ENCODE measurements around the gene RPUSD1.

The RPUSD1 gene

GRCh38 chr16:818132-818531, 30.0 kb upstream of the RPUSD1 start:
- H3K27ac ChIP-seq (ENCODE audit: low read depth, low read length) = no peak overlapping the region
- peaks cover 5% of the 10 kb centered on the region for H3K4me1 ChIP-seq (ENCODE audit: control insufficient read depth, insufficient read depth, low read length)
- no peaks in the 10 kb centered on the region for H3K36me3 ChIP-seq (ENCODE audit: control insufficient read depth, insufficient read depth, low read length)
- no peak overlapping the region for H3K4me3 ChIP-seq (ENCODE audit: low read depth, low read length)
- H3K9me3 ChIP-seq (ENCODE audit: control insufficient read depth, insufficient read depth, low read depth, low read length) = peaks cover 3% of the 10 kb centered on the region; the same call in 1 of the 2 replicates
- peaks cover 3% of the 10 kb centered on the region; the same call in 1 of the 2 replicates for H3K27me3 ChIP-seq (ENCODE audit: control insufficient read depth, insufficient read depth, low read length)
- no peak overlapping the region for H3K9ac ChIP-seq (ENCODE audit: low read length)

DNA sequence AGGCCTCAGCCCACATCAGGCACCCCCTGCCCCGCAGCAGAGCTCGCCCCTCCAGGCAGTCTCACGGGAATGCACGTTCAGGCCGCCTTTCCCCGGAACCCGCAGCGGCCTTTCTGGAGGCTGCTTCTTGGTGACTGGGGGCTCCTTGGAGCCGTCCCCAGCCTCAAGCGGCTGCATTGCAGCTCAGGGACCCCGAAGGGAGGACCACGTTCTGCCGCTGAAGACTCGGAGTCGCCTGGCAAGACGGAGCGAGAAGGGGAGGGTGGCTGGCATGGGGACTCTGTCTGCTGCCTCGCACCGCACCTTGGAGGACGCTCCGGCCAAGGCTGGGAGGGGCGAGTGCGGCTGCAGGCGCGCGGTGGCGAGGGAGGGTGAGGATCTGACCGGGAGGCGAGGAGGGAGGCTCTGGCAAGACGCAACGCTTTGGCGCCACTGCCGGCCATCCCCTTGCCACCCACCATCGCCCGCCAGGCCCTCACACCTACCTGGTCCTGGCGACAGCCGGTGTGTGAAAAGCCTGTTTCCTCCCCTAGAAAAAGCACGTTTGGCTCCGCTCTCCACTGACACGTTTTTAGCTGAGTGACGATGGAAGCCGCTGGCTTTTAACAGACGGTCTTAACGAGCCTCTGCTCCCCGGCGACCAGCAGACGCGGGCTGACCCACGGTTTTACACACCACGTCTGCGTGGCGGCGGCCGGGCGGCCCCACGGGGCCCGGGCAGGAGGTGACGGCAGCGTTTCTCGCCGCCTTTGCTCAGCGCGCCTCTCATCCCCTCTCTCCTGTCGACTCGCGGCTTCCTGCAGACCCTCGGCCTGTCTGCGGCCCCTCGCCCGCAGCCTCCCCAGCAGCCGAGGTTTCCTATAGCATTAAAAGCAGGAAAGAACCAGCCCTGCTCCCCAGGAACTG, 29.1 kb upstream of the RPUSD1 start:
- peaks cover 7% of the 10 kb centered on the region; the same call in 1 of the 2 replicates for H3K27me3 ChIP-seq (ENCODE audit: control insufficient read depth, insufficient read depth, low read length)
- peaks cover 5% of the 10 kb centered on the region for H3K4me1 ChIP-seq (ENCODE audit: control insufficient read depth, insufficient read depth, low read length)
- H3K36me3 ChIP-seq (ENCODE audit: control insufficient read depth, insufficient read depth, low read length) = no peaks in the 10 kb centered on the region
- H3K27ac ChIP-seq (ENCODE audit: low read depth, low read length) = no peak overlapping the region
- H3K9ac ChIP-seq (ENCODE audit: low read length) = no peak overlapping the region
- H3K9me3 ChIP-seq (ENCODE audit: control insufficient read depth, insufficient read depth, low read depth, low read length) = peaks cover 3% of the 10 kb centered on the region; the same call in 1 of the 2 replicates
- H3K4me3 ChIP-seq (ENCODE audit: low read depth, low read length) = no peak overlapping the region

DNA sequence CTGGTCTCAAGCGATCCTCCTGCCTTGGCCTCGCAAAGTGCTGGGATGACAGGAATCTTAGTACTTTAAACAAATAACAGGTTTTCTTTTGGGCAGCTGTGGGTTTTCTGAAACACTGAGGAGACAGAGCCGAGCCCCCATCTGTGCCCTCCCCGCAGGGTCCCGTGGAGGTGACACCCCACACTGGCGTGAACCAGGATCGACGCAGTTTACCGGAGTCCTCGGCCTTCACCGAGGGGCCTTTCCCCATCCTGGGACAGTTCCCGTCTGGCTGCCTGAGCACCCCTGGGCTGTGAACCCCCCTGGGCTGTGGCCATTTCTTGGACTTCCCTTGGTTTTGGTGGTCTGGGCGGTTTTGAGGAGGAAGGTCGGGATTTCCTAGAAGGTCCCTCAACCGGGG, 27.7 kb upstream of the RPUSD1 start:
- H3K4me1 ChIP-seq (ENCODE audit: control insufficient read depth, insufficient read depth, low read length) = peaks cover 5% of the 10 kb centered on the region
- no peak overlapping the region for H3K27ac ChIP-seq (ENCODE audit: low read depth, low read length)
- no peak overlapping the region for H3K4me3 ChIP-seq (ENCODE audit: low read depth, low read length)
- H3K36me3 ChIP-seq (ENCODE audit: control insufficient read depth, insufficient read depth, low read length) = no peaks in the 10 kb centered on the region
- H3K9ac ChIP-seq (ENCODE audit: low read length) = no peak overlapping the region
- H3K9me3 ChIP-seq (ENCODE audit: control insufficient read depth, insufficient read depth, low read depth, low read length) = peaks cover 3% of the 10 kb centered on the region; the same call in 1 of the 2 replicates
- H3K27me3 ChIP-seq (ENCODE audit: control insufficient read depth, insufficient read depth, low read length) = peaks cover 7% of the 10 kb centered on the region; the same call in 1 of the 2 replicates

- H3K4me3 ChIP-seq (ENCODE audit: low read depth, low read length) = no peak overlapping the region
- no peaks in the 10 kb centered on the region for H3K36me3 ChIP-seq (ENCODE audit: control insufficient read depth, insufficient read depth, low read length)
- no peak overlapping the region for H3K9ac ChIP-seq (ENCODE audit: low read length)
- H3K27ac ChIP-seq (ENCODE audit: low read depth, low read length) = no peak overlapping the region
- H3K27me3 ChIP-seq (ENCODE audit: control insufficient read depth, insufficient read depth, low read length) = peaks cover 7% of the 10 kb centered on the region; the same call in 1 of the 2 replicates
- peaks cover 3% of the 10 kb centered on the region; the same call in 1 of the 2 replicates for H3K9me3 ChIP-seq (ENCODE audit: control insufficient read depth, insufficient read depth, low read depth, low read length)
- peaks cover 5% of the 10 kb centered on the region for H3K4me1 ChIP-seq (ENCODE audit: control insufficient read depth, insufficient read depth, low read length)
These were observed 26.8 kb upstream of the RPUSD1 start for GRCh38 chr16:814974-815373.

- H3K27me3 ChIP-seq (ENCODE audit: control insufficient read depth, insufficient read depth, low read length) = peaks cover 7% of the 10 kb centered on the region; the same call in 1 of the 2 replicates
- H3K4me1 ChIP-seq (ENCODE audit: control insufficient read depth, insufficient read depth, low read length) = peaks cover 5% of the 10 kb centered on the region
- H3K36me3 ChIP-seq (ENCODE audit: control insufficient read depth, insufficient read depth, low read length) = no peaks in the 10 kb centered on the region
- H3K27ac ChIP-seq (ENCODE audit: low read depth, low read length) = no peak overlapping the region
- H3K9me3 ChIP-seq (ENCODE audit: control insufficient read depth, insufficient read depth, low read depth, low read length) = peaks cover 3% of the 10 kb centered on the region; the same call in 1 of the 2 replicates
- peak overlapping the region; percentile 49 for H3K4me3 ChIP-seq (ENCODE audit: low read depth, low read length)
- H3K9ac ChIP-seq (ENCODE audit: low read length) = no peak overlapping the region
These were observed 25.8 kb upstream of the RPUSD1 start for GRCh38 chr16:813916-814412.

- Histone ChIP-seq H3K9me3 (ENCODE audit: control insufficient read depth, insufficient read depth, low read depth, low read length) (no peaks in the 10 kb centered on the region), H3K36me3 (ENCODE audit: control insufficient read depth, insufficient read depth, low read length) (no peaks in the 10 kb centered on the region), H3K4me1 (ENCODE audit: control insufficient read depth, insufficient read depth, low read length) (peaks cover 10% of the 10 kb centered on the region), H3K27ac (ENCODE audit: low read depth, low read length) (no peak overlapping the region), H3K9ac (ENCODE audit: low read length) (no peak overlapping the region), H3K27me3 (ENCODE audit: control insufficient read depth, insufficient read depth, low read length) (peaks cover 7% of the 10 kb centered on the region; the same call in 1 of the 2 replicates), H3K4me3 (ENCODE audit: low read depth, low read length) (peak overlapping the region; percentile 49)
These were observed 25.2 kb upstream of the RPUSD1 start for GRCh38 chr16:813204-813915.

- Histone ChIP-seq H3K4me1 (ENCODE audit: control insufficient read depth, insufficient read depth, low read length) (peaks cover 6% of the 10 kb centered on the region; the same call in 1 of the 2 replicates), H3K27ac (ENCODE audit: low read depth, low read length) (no peak overlapping the region), H3K9me3 (ENCODE audit: control insufficient read depth, insufficient read depth, low read depth, low read length) (no peaks in the 10 kb centered on the region), H3K9ac (ENCODE audit: low read length) (peak overlapping the region; percentile 87), H3K27me3 (ENCODE audit: control insufficient read depth, insufficient read depth, low read length) (peaks cover 25% of the 10 kb centered on the region), H3K4me3 (ENCODE audit: low read depth, low read length) (peak overlapping the region; percentile 94), H3K36me3 (ENCODE audit: control insufficient read depth, insufficient read depth, low read length) (no peaks in the 10 kb centered on the region)
These were observed 19.9 kb upstream of the RPUSD1 start for GRCh38 chr16:808085-808386.

GRCh38 chr16:807347-808084, 19.3 kb upstream of the RPUSD1 start:
- Histone ChIP-seq H3K9me3 (ENCODE audit: control insufficient read depth, insufficient read depth, low read depth, low read length) (no peaks in the 10 kb centered on the region), H3K4me3 (ENCODE audit: low read depth, low read length) (peak overlapping the region; percentile 94), H3K27ac (ENCODE audit: low read depth, low read length) (peak overlapping the region; percentile 22; the same call in 1 of the 2 replicates), H3K27me3 (ENCODE audit: control insufficient read depth, insufficient read depth, low read length) (peaks cover 27% of the 10 kb centered on the region), H3K36me3 (ENCODE audit: control insufficient read depth, insufficient read depth, low read length) (no peaks in the 10 kb centered on the region), H3K9ac (ENCODE audit: low read length) (peak overlapping the region; percentile 87), H3K4me1 (ENCODE audit: control insufficient read depth, insufficient read depth, low read length) (peaks cover 6% of the 10 kb centered on the region; the same call in 1 of the 2 replicates)

- no peaks in the 10 kb centered on the region for H3K36me3 ChIP-seq (ENCODE audit: control insufficient read depth, insufficient read depth, low read length)
- no peak overlapping the region for H3K9ac ChIP-seq (ENCODE audit: low read length)
- H3K27me3 ChIP-seq (ENCODE audit: control insufficient read depth, insufficient read depth, low read length) = peaks cover 47% of the 10 kb centered on the region
- no peaks in the 10 kb centered on the region for H3K9me3 ChIP-seq (ENCODE audit: control insufficient read depth, insufficient read depth, low read depth, low read length)
- no peak overlapping the region for H3K27ac ChIP-seq (ENCODE audit: low read depth, low read length)
- H3K4me3 ChIP-seq (ENCODE audit: low read depth, low read length) = no peak overlapping the region
- H3K4me1 ChIP-seq (ENCODE audit: control insufficient read depth, insufficient read depth, low read length) = peaks cover 14% of the 10 kb centered on the region
These were observed 17.3 kb upstream of the RPUSD1 start for GRCh38 chr16:805474-805873.

- H3K36me3 ChIP-seq (ENCODE audit: control insufficient read depth, insufficient read depth, low read length) = no peaks in the 10 kb centered on the region
- no peak overlapping the region for H3K27ac ChIP-seq (ENCODE audit: low read depth, low read length)
- H3K9me3 ChIP-seq (ENCODE audit: control insufficient read depth, insufficient read depth, low read depth, low read length) = no peaks in the 10 kb centered on the region
- H3K9ac ChIP-seq (ENCODE audit: low read length) = no peak overlapping the region
- H3K4me1 ChIP-seq (ENCODE audit: control insufficient read depth, insufficient read depth, low read length) = peaks cover 14% of the 10 kb centered on the region
- peaks cover 56% of the 10 kb centered on the region for H3K27me3 ChIP-seq (ENCODE audit: control insufficient read depth, insufficient read depth, low read length)
- no peak overlapping the region for H3K4me3 ChIP-seq (ENCODE audit: low read depth, low read length)
These were observed 16.2 kb upstream of the RPUSD1 start for GRCh38 chr16:804193-805048.

All from HUES6 (cell line).